ENCODE results near the gene UGT1A7.

The UGT1A7 gene

DNA sequence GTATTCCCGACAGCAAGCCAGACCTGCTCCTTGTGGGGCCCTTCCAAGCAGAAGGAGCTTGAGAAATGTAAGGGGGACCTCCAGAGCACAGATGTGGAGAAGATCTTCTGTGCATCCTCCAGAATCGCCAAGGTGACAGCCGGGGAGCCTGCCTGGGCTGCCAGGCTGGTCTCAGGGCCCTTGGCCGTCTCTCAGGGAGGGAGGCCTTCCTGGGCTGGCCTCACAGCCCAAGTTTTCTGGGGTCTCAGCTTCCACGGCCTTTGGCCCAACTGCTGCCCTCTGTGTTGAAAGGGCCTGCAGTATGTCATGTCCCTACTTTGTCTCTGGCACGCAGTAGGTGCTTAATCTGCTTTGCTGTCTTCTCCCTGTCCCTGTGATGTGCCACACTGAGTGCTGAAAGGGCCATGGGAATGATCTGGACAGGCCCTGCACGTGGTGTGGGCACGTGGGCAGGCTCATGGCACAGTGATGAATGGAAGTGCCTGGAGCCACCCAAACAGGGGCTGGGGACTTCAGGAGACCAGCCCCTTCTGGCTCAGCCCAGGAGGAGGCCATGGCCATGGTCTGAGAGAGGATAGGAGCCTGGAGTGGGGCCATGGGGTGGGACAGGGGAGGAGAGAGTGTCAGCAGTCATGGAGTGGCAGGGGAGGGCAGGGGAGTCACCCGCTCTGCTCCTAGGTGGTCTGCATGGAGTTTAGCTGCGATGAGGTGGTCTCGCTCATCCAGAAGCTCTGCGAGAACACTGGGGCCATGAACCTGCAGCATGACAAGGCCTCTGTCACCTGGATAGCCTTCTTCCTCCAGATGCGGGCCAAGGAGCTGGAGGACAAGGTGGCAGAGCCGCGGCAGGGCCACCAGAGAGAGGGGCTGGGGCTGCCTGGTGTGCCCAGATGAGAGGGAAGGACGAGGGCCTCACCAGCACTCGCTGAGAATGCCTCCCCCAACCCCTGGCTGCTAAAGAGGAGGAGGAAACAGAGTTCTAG is 137.2 kb downstream of the UGT1A7 start:
- no peak for DNase-seq (ENCODE audit: low read depth)

- DNase-seq (ENCODE audit: low read depth): no peak
These were observed 138.4 kb downstream of the UGT1A7 start for GRCh38 chr2:233819884-233820773.

GRCh38 chr2:233820774-233821105 is 139.0 kb downstream of the UGT1A7 start:
- no peak for DNase-seq (ENCODE audit: low read depth)

- DNase-seq (ENCODE audit: low read depth): no peak
These were observed 139.5 kb downstream of the UGT1A7 start for GRCh38 chr2:233821196-233821595.

GRCh38 chr2:233821709-233822100 is 140.0 kb downstream of the UGT1A7 start:
- no peak for DNase-seq (ENCODE audit: low read depth)

DNA sequence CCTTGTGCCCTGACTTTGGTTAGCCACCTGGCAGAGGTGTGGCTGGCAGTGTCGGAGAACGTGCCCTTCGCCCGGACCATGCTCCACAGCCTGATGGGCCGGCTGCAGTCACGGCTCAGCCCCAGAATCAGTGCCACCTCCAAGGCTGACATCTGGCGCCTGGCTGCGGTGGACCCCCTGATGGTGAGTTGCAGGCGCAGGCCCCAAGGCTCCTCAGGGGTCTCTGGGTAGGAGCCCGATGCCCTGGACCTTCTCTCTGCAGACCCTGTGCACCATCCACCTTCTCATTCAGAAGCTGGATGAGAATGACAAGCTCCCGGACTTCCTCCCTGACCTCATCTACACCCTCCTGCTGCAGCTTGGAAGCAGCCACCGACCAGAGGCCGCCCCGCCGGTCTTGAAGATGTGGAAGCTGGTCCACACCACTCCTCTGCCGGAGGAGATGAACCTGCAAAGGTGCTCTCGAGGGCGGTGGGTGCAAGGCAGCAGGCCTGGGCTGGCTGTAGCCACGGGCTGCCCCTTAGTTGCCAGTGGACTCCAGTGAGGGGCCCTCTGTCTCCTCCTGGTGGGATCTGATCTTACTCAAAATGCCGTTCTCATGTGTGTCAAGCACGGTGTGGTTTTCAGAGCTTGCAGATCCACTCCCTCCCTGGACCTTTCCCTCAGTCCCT is 140.5 kb downstream of the UGT1A7 start:
- DNase-seq (ENCODE audit: low read depth): no peak
